NCI-H748 treated with DMSO at 0.1 percent for 48 hours (cell line): ENCODE measurements around the gene EIF3K.

Source experiments
- DNase-seq: peaks from one replicate; lab custom pipeline; 2025; lab: John Stamatoyannopoulos, UW

Gene EIF3K

GRCh38 chr19:38684078-38684861 is 65.3 kb downstream of the EIF3K start:
- peak; percentile 9 for DNase-seq

- DNase-seq: no peak
Measured at GRCh38 chr19:38684862-38685665, 66.1 kb downstream of the EIF3K start.

- DNase-seq: no peak
Measured at GRCh38 chr19:38685666-38686529, 66.9 kb downstream of the EIF3K start.

GRCh38 chr19:38686530-38686888 is 67.5 kb downstream of the EIF3K start:
- no peak for DNase-seq
